H9 (cell line): ENCODE data around the gene YIPF2. TPM values are rescaled to one million over a fixed set of nuclear protein-coding genes. Genes with fewer than 3 reads are reported as not detected.

Experiments used
- DNase-seq: peaks from one replicate; pipeline ENCODE4 v3.0.0-alpha.2; 2017
- H2AFZ ChIP-seq: one replicate; pipeline ENCODE4 v1.6.1; 2013; ENCODE audit warnings: mild to moderate bottlenecking, low read length, control low read depth, moderate library complexity
- H2AK5ac ChIP-seq: 2 replicates; pipeline ENCODE4 v1.6.1; 2013; ENCODE audit warnings: low read length, control low read depth, mixed read lengths; ENCODE audit not compliant: insufficient read length
- H2BK120ac ChIP-seq: one replicate; pipeline ENCODE4 v1.6.1; 2013; ENCODE audit warnings: low read depth, mild to moderate bottlenecking, low read length, control low read depth, inconsistent platforms; ENCODE audit not compliant: poor library complexity, severe bottlenecking
- H2BK12ac ChIP-seq: 2 replicates; pipeline ENCODE4 v1.6.1; 2013; ENCODE audit warnings: low read length, control low read depth, mixed read lengths, low read depth; ENCODE audit not compliant: insufficient read length
- H2BK15ac ChIP-seq: 2 replicates; pipeline ENCODE4 v1.6.1; 2013; ENCODE audit warnings: low read depth, low read length, control low read depth
- H2BK20ac ChIP-seq: one replicate; pipeline ENCODE4 v1.6.1; 2013; ENCODE audit warnings: low read depth, mild to moderate bottlenecking, low read length, control low read depth, inconsistent platforms; ENCODE audit not compliant: poor library complexity, severe bottlenecking
- H2BK5ac ChIP-seq: 2 replicates; pipeline ENCODE4 v1.6.1; 2013; ENCODE audit warnings: low read length, control low read depth, mixed read lengths; ENCODE audit not compliant: insufficient read length
- H3K14ac ChIP-seq: 2 replicates; pipeline ENCODE4 v1.6.1; 2013; ENCODE audit warnings: low read length, control low read depth; ENCODE audit not compliant: insufficient read depth
- H3K18ac ChIP-seq: 2 replicates; pipeline ENCODE4 v1.6.1; 2013; ENCODE audit warnings: low read depth, mild to moderate bottlenecking, mixed read lengths, low read length, control low read depth; ENCODE audit not compliant: insufficient read length
- H3K23ac ChIP-seq: 2 replicates; pipeline ENCODE4 v1.6.1; 2013; ENCODE audit warnings: low read length, control low read depth, mixed read lengths, low read depth; ENCODE audit not compliant: insufficient read length
- H3K23me2 ChIP-seq: 2 replicates; pipeline ENCODE4 v1.6.1; 2013; ENCODE audit warnings: low read depth, mild to moderate bottlenecking, mixed read lengths, low read length, control low read depth; ENCODE audit not compliant: insufficient read length, poor library complexity, severe bottlenecking
- H3K27ac ChIP-seq: 2 replicates; pipeline ENCODE4 v1.5.1; 2013; ENCODE audit warnings: low read length, control low read depth, mixed read lengths, low read depth; ENCODE audit not compliant: insufficient read length
- H3K27me3 ChIP-seq: 2 replicates; pipeline ENCODE4 v1.6.1; 2013; ENCODE audit warnings: low read length, control low read depth, inconsistent platforms; ENCODE audit not compliant: insufficient read depth
- H3K4ac ChIP-seq: 2 replicates; pipeline ENCODE4 v1.6.1; 2013; ENCODE audit warnings: low read depth, mild to moderate bottlenecking, control low read depth, inconsistent platforms, low read length, moderate library complexity
- H3K4me1 ChIP-seq: 2 replicates; pipeline ENCODE4 v1.6.1; 2013; ENCODE audit warnings: low read length, control low read depth, inconsistent platforms; ENCODE audit not compliant: insufficient read depth
- H3K4me2 ChIP-seq: 2 replicates; pipeline ENCODE4 v1.6.1; 2013; ENCODE audit warnings: low read length, control low read depth, mixed read lengths; ENCODE audit not compliant: insufficient read length, insufficient read depth
- H3K56ac ChIP-seq: 2 replicates; pipeline ENCODE4 v1.6.1; 2013; ENCODE audit warnings: low read depth, mild to moderate bottlenecking, mixed read lengths, low read length, control low read depth; ENCODE audit not compliant: insufficient read length
- H3K79me1 ChIP-seq: 2 replicates; pipeline ENCODE4 v1.6.1; 2013; ENCODE audit warnings: low read depth, mild to moderate bottlenecking, moderate library complexity, low read length, control low read depth, inconsistent platforms; ENCODE audit not compliant: insufficient read depth, poor library complexity, severe bottlenecking
- H3K79me2 ChIP-seq: 2 replicates; pipeline ENCODE4 v1.6.1; 2013; ENCODE audit warnings: low read length, control low read depth, inconsistent platforms; ENCODE audit not compliant: insufficient read depth
- H3K9ac ChIP-seq: 2 replicates; pipeline ENCODE4 v1.6.1; 2013; ENCODE audit warnings: low read length, control low read depth, mixed read lengths; ENCODE audit not compliant: insufficient read length; ENCODE audit errors: extremely low read depth
- H3K9me3 ChIP-seq: one replicate; pipeline ENCODE4 v1.6.1; 2013; ENCODE audit warnings: low read depth, low read length, inconsistent platforms; ENCODE audit not compliant: control insufficient read depth
- H3T11ph ChIP-seq: one replicate; pipeline ENCODE4 v1.6.1; 2013; ENCODE audit warnings: mild to moderate bottlenecking, low read length, control low read depth, inconsistent platforms
- H4K20me1 ChIP-seq: one replicate; pipeline ENCODE4 v1.6.1; 2013; ENCODE audit not compliant: control insufficient read depth, insufficient read length, insufficient read depth
- H4K5ac ChIP-seq: 2 replicates; pipeline ENCODE4 v1.6.1; 2013; ENCODE audit warnings: low read depth, mild to moderate bottlenecking, mixed read lengths, low read length, control low read depth; ENCODE audit not compliant: insufficient read length
- H4K8ac ChIP-seq: replicated peaks from 2 replicates; pipeline ENCODE4 v1.6.1; 2013; ENCODE audit warnings: low read length, control low read depth, mixed read lengths, low read depth; ENCODE audit not compliant: insufficient read length
- H4K91ac ChIP-seq: 2 replicates; pipeline ENCODE4 v1.6.1; 2013; ENCODE audit warnings: low read depth, mild to moderate bottlenecking, moderate library complexity, mixed read lengths, low read length, control low read depth; ENCODE audit not compliant: insufficient read length
- H3K27ac Mint-ChIP-seq, 3 experiments: 2 replicates in 2 of 3; 3 replicates in 1 of 3; pipeline ENCODE4 v1.8.0; 2020 to 2021; ENCODE audit warnings: mixed read lengths in 3 of 3, mild to moderate bottlenecking in 1 of 3, moderate library complexity in 1 of 3
- H3K27me3 Mint-ChIP-seq: 2 replicates; pipeline ENCODE4 v1.8.0; 2021; ENCODE audit warnings: low read depth, mild to moderate bottlenecking, moderate library complexity, mixed read lengths
- H3K36me3 Mint-ChIP-seq, 3 experiments: 2 replicates in 2 of 3; 3 replicates in 1 of 3; pipeline ENCODE4 v1.8.0; 2020 to 2021; ENCODE audit warnings: low read depth in 3 of 3, mixed read lengths in 3 of 3; ENCODE audit not compliant: insufficient read depth in 1 of 3
- H3K4me1 Mint-ChIP-seq, 2 experiments: 2 replicates each; pipeline ENCODE4 v1.8.0; 2020; ENCODE audit warnings: mixed read lengths in 2 of 2
- H3K4me3 Mint-ChIP-seq, 2 experiments: 2 replicates in 1 of 2; 3 replicates in 1 of 2; pipeline ENCODE4 v1.8.0; 2020 to 2021; ENCODE audit warnings: mild to moderate bottlenecking in 2 of 2, mixed read lengths in 2 of 2, moderate library complexity in 1 of 2
- H3K9me3 Mint-ChIP-seq, 2 experiments: 2 replicates in 1 of 2; 3 replicates in 1 of 2; pipeline ENCODE4 v1.8.0; 2020; ENCODE audit warnings: mild to moderate bottlenecking in 2 of 2, mixed read lengths in 2 of 2, moderate library complexity in 1 of 2
- CTCF ChIP-seq: fragments of 200-600 bp; sonication (generic); conservative IDR thresholded peaks from 3 replicates; pipeline ENCODE4 v1.8.0; 2021; ENCODE audit warnings: antibody characterized with exemption, mild to moderate bottlenecking
- WGBS: extraction: QIAGEN DNeasy Blood & Tissue Kit; methylation state at CpG from one replicate; pipeline ENCODE4 v1.1.7; 2013; ENCODE audit warnings: missing lambda C conversion rate, low lambda C conversion rate, mixed read lengths; ENCODE audit not compliant: insufficient read length; ENCODE audit errors: extremely low coverage; 5-methylcytosine and 5-hydroxymethylcytosine counted together
- total RNA-seq: library from RNA; stranded (reverse); gene quantifications from 2 replicates; pipeline ENCODE4 v1.2.1, GENCODE V29; 2021

Gene YIPF2
- total RNA-seq, 1 experiment from 2014 or later: 58.2 TPM

- Histone ChIP-seq H3K56ac (no peak overlapping the region), H3K9me3 (no peaks in the 10 kb centered on the region), H4K20me1 (no peaks in the 10 kb centered on the region), H2BK120ac (no peak overlapping the region), H4K5ac (no peak overlapping the region), H2AK5ac (no peak overlapping the region), H3K4ac (no peak overlapping the region), H4K8ac (no peak overlapping the region), H3K14ac (no peak overlapping the region), H2BK12ac (no peak overlapping the region), H2BK20ac (no peak overlapping the region), H3T11ph (no peak overlapping the region), H3K4me1 (no peaks in the 10 kb centered on the region), H3K79me2 (no peaks in the 10 kb centered on the region), H2AFZ (no peak overlapping the region), H3K27ac (no peak overlapping the region), H3K4me2 (no peak overlapping the region), H3K79me1 (no peaks in the 10 kb centered on the region), H2BK5ac (no peak overlapping the region), H4K91ac (no peak overlapping the region), H3K23ac (no peak overlapping the region), H2BK15ac (no peak overlapping the region), H3K27me3 (no peaks in the 10 kb centered on the region), H3K9ac (no peak overlapping the region), H3K18ac (no peak overlapping the region), H3K23me2 (no peaks in the 10 kb centered on the region)
- Mint-ChIP-seq H3K27me3 (peaks cover 2% of the 10 kb centered on the region; the same call in 1 of the 2 replicates), H3K36me3 (peaks cover 9 to 61% (median 57%) of the 10 kb centered on the region in 3 experiments; a peak in 6 of 7 replicates), H3K9me3 (no peaks in the 10 kb centered on the region), H3K4me1 (no peaks in the 10 kb centered on the region; a peak in 1 of 4 replicates), H3K4me3 (no peak overlapping the region), H3K27ac (peak overlapping the region in 1 of 3 experiments; percentile 81; a peak in 1 of 7 replicates)
- WGBS: no CpG with 5 or more reads among the region's 33 CpGs
- 0 out of 3 replicates have a peak, but pooled peaks have one; percentile 10 for TF ChIP-seq CTCF
- no peak for DNase-seq
Observed at GRCh38 chr19:10921910-10922637, 6.4 kb downstream of the YIPF2 start.
